Measurements from ENCODE around the gene IL1RAPL1.

DNA sequence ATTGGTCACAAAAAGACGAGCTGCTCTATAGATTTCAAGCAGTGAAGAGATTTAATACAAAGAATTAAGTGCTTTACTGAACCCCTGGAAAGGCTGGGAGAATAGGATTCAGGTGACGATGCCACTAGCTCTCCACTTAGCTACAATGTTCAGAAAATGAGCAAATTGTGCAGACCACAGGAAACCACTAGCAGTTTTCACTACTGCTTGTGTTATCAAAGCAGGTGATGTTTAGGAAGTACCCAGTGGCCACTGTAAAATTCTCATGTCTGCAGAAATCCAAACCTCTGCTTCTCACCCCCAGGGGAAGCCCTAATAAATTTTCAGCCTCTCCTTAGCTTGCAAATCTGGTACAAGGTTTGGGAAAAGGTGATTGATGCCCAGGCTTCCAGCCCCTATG is 165.1 kb downstream of the IL1RAPL1 start:
- TF ChIP-seq, protein P1, sequence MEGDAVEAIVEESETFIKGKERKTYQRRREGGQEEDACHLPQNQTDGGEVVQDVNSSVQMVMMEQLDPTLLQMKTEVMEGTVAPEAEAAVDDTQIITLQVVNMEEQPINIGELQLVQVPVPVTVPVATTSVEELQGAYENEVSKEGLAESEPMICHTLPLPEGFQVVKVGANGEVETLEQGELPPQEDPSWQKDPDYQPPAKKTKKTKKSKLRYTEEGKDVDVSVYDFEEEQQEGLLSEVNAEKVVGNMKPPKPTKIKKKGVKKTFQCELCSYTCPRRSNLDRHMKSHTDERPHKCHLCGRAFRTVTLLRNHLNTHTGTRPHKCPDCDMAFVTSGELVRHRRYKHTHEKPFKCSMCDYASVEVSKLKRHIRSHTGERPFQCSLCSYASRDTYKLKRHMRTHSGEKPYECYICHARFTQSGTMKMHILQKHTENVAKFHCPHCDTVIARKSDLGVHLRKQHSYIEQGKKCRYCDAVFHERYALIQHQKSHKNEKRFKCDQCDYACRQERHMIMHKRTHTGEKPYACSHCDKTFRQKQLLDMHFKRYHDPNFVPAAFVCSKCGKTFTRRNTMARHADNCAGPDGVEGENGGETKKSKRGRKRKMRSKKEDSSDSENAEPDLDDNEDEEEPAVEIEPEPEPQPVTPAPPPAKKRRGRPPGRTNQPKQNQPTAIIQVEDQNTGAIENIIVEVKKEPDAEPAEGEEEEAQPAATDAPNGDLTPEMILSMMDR (IDR thresholded peaks at IDR 0.05) = no peak
- no peak for TF ChIP-seq POLR2A (IDR thresholded peaks at IDR 0.05)

All from thyroid gland (tissue), 4 donors.